ENCODE data around the gene ACYP1.

DNA sequence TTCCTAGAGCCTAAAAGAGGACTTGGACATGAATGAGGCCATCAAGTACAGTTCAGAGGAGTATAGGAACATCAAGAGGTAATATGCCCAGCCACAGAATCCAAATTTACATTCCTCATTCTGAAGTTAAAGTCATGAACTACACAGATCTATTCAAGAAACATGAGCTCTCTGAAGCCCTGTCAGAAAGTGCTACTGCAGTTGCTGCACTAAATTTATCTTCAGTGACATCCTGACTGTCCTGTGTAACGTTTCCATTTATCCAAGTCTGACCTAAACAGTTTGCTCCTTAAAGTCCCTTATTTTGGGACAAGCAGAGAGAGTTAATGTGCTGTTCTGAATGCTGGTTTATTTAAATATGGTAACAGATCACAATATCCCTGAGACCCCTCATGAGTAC is 34.9 kb upstream of the ACYP1 start:
- TF ChIP-seq, protein P1, sequence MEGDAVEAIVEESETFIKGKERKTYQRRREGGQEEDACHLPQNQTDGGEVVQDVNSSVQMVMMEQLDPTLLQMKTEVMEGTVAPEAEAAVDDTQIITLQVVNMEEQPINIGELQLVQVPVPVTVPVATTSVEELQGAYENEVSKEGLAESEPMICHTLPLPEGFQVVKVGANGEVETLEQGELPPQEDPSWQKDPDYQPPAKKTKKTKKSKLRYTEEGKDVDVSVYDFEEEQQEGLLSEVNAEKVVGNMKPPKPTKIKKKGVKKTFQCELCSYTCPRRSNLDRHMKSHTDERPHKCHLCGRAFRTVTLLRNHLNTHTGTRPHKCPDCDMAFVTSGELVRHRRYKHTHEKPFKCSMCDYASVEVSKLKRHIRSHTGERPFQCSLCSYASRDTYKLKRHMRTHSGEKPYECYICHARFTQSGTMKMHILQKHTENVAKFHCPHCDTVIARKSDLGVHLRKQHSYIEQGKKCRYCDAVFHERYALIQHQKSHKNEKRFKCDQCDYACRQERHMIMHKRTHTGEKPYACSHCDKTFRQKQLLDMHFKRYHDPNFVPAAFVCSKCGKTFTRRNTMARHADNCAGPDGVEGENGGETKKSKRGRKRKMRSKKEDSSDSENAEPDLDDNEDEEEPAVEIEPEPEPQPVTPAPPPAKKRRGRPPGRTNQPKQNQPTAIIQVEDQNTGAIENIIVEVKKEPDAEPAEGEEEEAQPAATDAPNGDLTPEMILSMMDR (IDR thresholded peaks at IDR 0.05) = no peak
- TF ChIP-seq POLR2A (IDR thresholded peaks at IDR 0.05) = no peak
- TF ChIP-seq EP300 (IDR thresholded peaks at IDR 0.05) = no peak

Data from tibial nerve (tissue), 4 donors.